H9 (cell line): ENCODE data around the gene ATRNL1. TPM values are rescaled to one million over a fixed set of nuclear protein-coding genes. Genes with fewer than 3 reads are reported as not detected.

Experiments used
- DNase-seq: peaks from one replicate; pipeline ENCODE4 v3.0.0-alpha.2; 2017
- H2AFZ ChIP-seq: one replicate; pipeline ENCODE4 v1.6.1; 2013; ENCODE audit warnings: mild to moderate bottlenecking, low read length, control low read depth, moderate library complexity
- H2AK5ac ChIP-seq: 2 replicates; pipeline ENCODE4 v1.6.1; 2013; ENCODE audit warnings: low read length, control low read depth, mixed read lengths; ENCODE audit not compliant: insufficient read length
- H2BK120ac ChIP-seq: one replicate; pipeline ENCODE4 v1.6.1; 2013; ENCODE audit warnings: low read depth, mild to moderate bottlenecking, low read length, control low read depth, inconsistent platforms; ENCODE audit not compliant: poor library complexity, severe bottlenecking
- H2BK12ac ChIP-seq: 2 replicates; pipeline ENCODE4 v1.6.1; 2013; ENCODE audit warnings: low read length, control low read depth, mixed read lengths, low read depth; ENCODE audit not compliant: insufficient read length
- H2BK15ac ChIP-seq: 2 replicates; pipeline ENCODE4 v1.6.1; 2013; ENCODE audit warnings: low read depth, low read length, control low read depth
- H2BK20ac ChIP-seq: one replicate; pipeline ENCODE4 v1.6.1; 2013; ENCODE audit warnings: low read depth, mild to moderate bottlenecking, low read length, control low read depth, inconsistent platforms; ENCODE audit not compliant: poor library complexity, severe bottlenecking
- H2BK5ac ChIP-seq: 2 replicates; pipeline ENCODE4 v1.6.1; 2013; ENCODE audit warnings: low read length, control low read depth, mixed read lengths; ENCODE audit not compliant: insufficient read length
- H3K14ac ChIP-seq: 2 replicates; pipeline ENCODE4 v1.6.1; 2013; ENCODE audit warnings: low read length, control low read depth; ENCODE audit not compliant: insufficient read depth
- H3K18ac ChIP-seq: 2 replicates; pipeline ENCODE4 v1.6.1; 2013; ENCODE audit warnings: low read depth, mild to moderate bottlenecking, mixed read lengths, low read length, control low read depth; ENCODE audit not compliant: insufficient read length
- H3K23ac ChIP-seq: 2 replicates; pipeline ENCODE4 v1.6.1; 2013; ENCODE audit warnings: low read length, control low read depth, mixed read lengths, low read depth; ENCODE audit not compliant: insufficient read length
- H3K23me2 ChIP-seq: 2 replicates; pipeline ENCODE4 v1.6.1; 2013; ENCODE audit warnings: low read depth, mild to moderate bottlenecking, mixed read lengths, low read length, control low read depth; ENCODE audit not compliant: insufficient read length, poor library complexity, severe bottlenecking
- H3K27ac ChIP-seq: 2 replicates; pipeline ENCODE4 v1.5.1; 2013; ENCODE audit warnings: low read length, control low read depth, mixed read lengths, low read depth; ENCODE audit not compliant: insufficient read length
- H3K27me3 ChIP-seq: 2 replicates; pipeline ENCODE4 v1.6.1; 2013; ENCODE audit warnings: low read length, control low read depth, inconsistent platforms; ENCODE audit not compliant: insufficient read depth
- H3K4ac ChIP-seq: 2 replicates; pipeline ENCODE4 v1.6.1; 2013; ENCODE audit warnings: low read depth, mild to moderate bottlenecking, control low read depth, inconsistent platforms, low read length, moderate library complexity
- H3K4me1 ChIP-seq: 2 replicates; pipeline ENCODE4 v1.6.1; 2013; ENCODE audit warnings: low read length, control low read depth, inconsistent platforms; ENCODE audit not compliant: insufficient read depth
- H3K4me2 ChIP-seq: 2 replicates; pipeline ENCODE4 v1.6.1; 2013; ENCODE audit warnings: low read length, control low read depth, mixed read lengths; ENCODE audit not compliant: insufficient read length, insufficient read depth
- H3K56ac ChIP-seq: 2 replicates; pipeline ENCODE4 v1.6.1; 2013; ENCODE audit warnings: low read depth, mild to moderate bottlenecking, mixed read lengths, low read length, control low read depth; ENCODE audit not compliant: insufficient read length
- H3K79me1 ChIP-seq: 2 replicates; pipeline ENCODE4 v1.6.1; 2013; ENCODE audit warnings: low read depth, mild to moderate bottlenecking, moderate library complexity, low read length, control low read depth, inconsistent platforms; ENCODE audit not compliant: insufficient read depth, poor library complexity, severe bottlenecking
- H3K79me2 ChIP-seq: 2 replicates; pipeline ENCODE4 v1.6.1; 2013; ENCODE audit warnings: low read length, control low read depth, inconsistent platforms; ENCODE audit not compliant: insufficient read depth
- H3K9ac ChIP-seq: 2 replicates; pipeline ENCODE4 v1.6.1; 2013; ENCODE audit warnings: low read length, control low read depth, mixed read lengths; ENCODE audit not compliant: insufficient read length; ENCODE audit errors: extremely low read depth
- H3K9me3 ChIP-seq: one replicate; pipeline ENCODE4 v1.6.1; 2013; ENCODE audit warnings: low read depth, low read length, inconsistent platforms; ENCODE audit not compliant: control insufficient read depth
- H3T11ph ChIP-seq: one replicate; pipeline ENCODE4 v1.6.1; 2013; ENCODE audit warnings: mild to moderate bottlenecking, low read length, control low read depth, inconsistent platforms
- H4K20me1 ChIP-seq: one replicate; pipeline ENCODE4 v1.6.1; 2013; ENCODE audit not compliant: control insufficient read depth, insufficient read length, insufficient read depth
- H4K5ac ChIP-seq: 2 replicates; pipeline ENCODE4 v1.6.1; 2013; ENCODE audit warnings: low read depth, mild to moderate bottlenecking, mixed read lengths, low read length, control low read depth; ENCODE audit not compliant: insufficient read length
- H4K8ac ChIP-seq: replicated peaks from 2 replicates; pipeline ENCODE4 v1.6.1; 2013; ENCODE audit warnings: low read length, control low read depth, mixed read lengths, low read depth; ENCODE audit not compliant: insufficient read length
- H4K91ac ChIP-seq: 2 replicates; pipeline ENCODE4 v1.6.1; 2013; ENCODE audit warnings: low read depth, mild to moderate bottlenecking, moderate library complexity, mixed read lengths, low read length, control low read depth; ENCODE audit not compliant: insufficient read length
- H3K27ac Mint-ChIP-seq, 3 experiments: 2 replicates in 2 of 3; 3 replicates in 1 of 3; pipeline ENCODE4 v1.8.0; 2020 to 2021; ENCODE audit warnings: mixed read lengths in 3 of 3, mild to moderate bottlenecking in 1 of 3, moderate library complexity in 1 of 3
- H3K27me3 Mint-ChIP-seq: 2 replicates; pipeline ENCODE4 v1.8.0; 2021; ENCODE audit warnings: low read depth, mild to moderate bottlenecking, moderate library complexity, mixed read lengths
- H3K36me3 Mint-ChIP-seq, 3 experiments: 2 replicates in 2 of 3; 3 replicates in 1 of 3; pipeline ENCODE4 v1.8.0; 2020 to 2021; ENCODE audit warnings: low read depth in 3 of 3, mixed read lengths in 3 of 3; ENCODE audit not compliant: insufficient read depth in 1 of 3
- H3K4me1 Mint-ChIP-seq, 2 experiments: 2 replicates each; pipeline ENCODE4 v1.8.0; 2020; ENCODE audit warnings: mixed read lengths in 2 of 2
- H3K4me3 Mint-ChIP-seq, 2 experiments: 2 replicates in 1 of 2; 3 replicates in 1 of 2; pipeline ENCODE4 v1.8.0; 2020 to 2021; ENCODE audit warnings: mild to moderate bottlenecking in 2 of 2, mixed read lengths in 2 of 2, moderate library complexity in 1 of 2
- H3K9me3 Mint-ChIP-seq, 2 experiments: 2 replicates in 1 of 2; 3 replicates in 1 of 2; pipeline ENCODE4 v1.8.0; 2020; ENCODE audit warnings: mild to moderate bottlenecking in 2 of 2, mixed read lengths in 2 of 2, moderate library complexity in 1 of 2
- WGBS: extraction: QIAGEN DNeasy Blood & Tissue Kit; methylation state at CpG from one replicate; pipeline ENCODE4 v1.1.7; 2013; ENCODE audit warnings: missing lambda C conversion rate, low lambda C conversion rate, mixed read lengths; ENCODE audit not compliant: insufficient read length; ENCODE audit errors: extremely low coverage; 5-methylcytosine and 5-hydroxymethylcytosine counted together
- total RNA-seq: library from RNA; stranded (reverse); gene quantifications from 2 replicates; pipeline ENCODE4 v1.2.1, GENCODE V29; 2021
- TF ChIP-seq, protein P1 (sequence below): fragments of 200-600 bp; sonication (generic); conservative IDR thresholded peaks from 3 replicates; pipeline ENCODE4 v1.8.0; 2021; ENCODE audit warnings: antibody characterized with exemption, mild to moderate bottlenecking

The ATRNL1 gene
- total RNA-seq, 1 experiment from 2014 or later, result 9.2 TPM

- no peak overlapping the region for H3K4ac ChIP-seq
- Mint-ChIP-seq H3K4me1 (peaks cover 15 to 16% of the 10 kb centered on the region in 2 experiments), H3K4me3 (no peak overlapping the region), H3K9me3 (peaks cover 0 to 5% of the 10 kb centered on the region in 2 experiments; a peak in 2 of 5 replicates), H3K27ac (no peak overlapping the region), H3K27me3 (peaks cover 43% of the 10 kb centered on the region), H3K36me3 (peaks cover 0 to 6% (median 0%) of the 10 kb centered on the region in 3 experiments; a peak in 1 of 7 replicates)
- H2BK5ac ChIP-seq, result no peak overlapping the region
- no peak overlapping the region for H4K8ac ChIP-seq
- H3K4me1 ChIP-seq, result peaks cover 2% of the 10 kb centered on the region; the same call in 1 of the 2 replicates
- no peak overlapping the region for H3K4me2 ChIP-seq
- H2BK120ac ChIP-seq, result no peak overlapping the region
- H4K91ac ChIP-seq, result no peak overlapping the region
- H3K23me2 ChIP-seq, result no peaks in the 10 kb centered on the region
- no peak overlapping the region for H2BK20ac ChIP-seq
- no peak overlapping the region for H2BK12ac ChIP-seq
- H4K20me1 ChIP-seq, result no peaks in the 10 kb centered on the region
- H3K27ac ChIP-seq, result no peak overlapping the region
- no peak overlapping the region for H3T11ph ChIP-seq
- peaks cover 2% of the 10 kb centered on the region; the same call in 1 of the 2 replicates for H3K27me3 ChIP-seq
- H3K79me2 ChIP-seq, result no peaks in the 10 kb centered on the region
- no peak overlapping the region for H2AFZ ChIP-seq
- H4K5ac ChIP-seq, result no peak overlapping the region
- no peak for DNase-seq
- no peaks in the 10 kb centered on the region for H3K9me3 ChIP-seq
- H3K14ac ChIP-seq, result no peak overlapping the region
- H2BK15ac ChIP-seq, result no peak overlapping the region
- H3K56ac ChIP-seq, result no peak overlapping the region
- no peak overlapping the region for H3K18ac ChIP-seq
- TF ChIP-seq, protein P1, sequence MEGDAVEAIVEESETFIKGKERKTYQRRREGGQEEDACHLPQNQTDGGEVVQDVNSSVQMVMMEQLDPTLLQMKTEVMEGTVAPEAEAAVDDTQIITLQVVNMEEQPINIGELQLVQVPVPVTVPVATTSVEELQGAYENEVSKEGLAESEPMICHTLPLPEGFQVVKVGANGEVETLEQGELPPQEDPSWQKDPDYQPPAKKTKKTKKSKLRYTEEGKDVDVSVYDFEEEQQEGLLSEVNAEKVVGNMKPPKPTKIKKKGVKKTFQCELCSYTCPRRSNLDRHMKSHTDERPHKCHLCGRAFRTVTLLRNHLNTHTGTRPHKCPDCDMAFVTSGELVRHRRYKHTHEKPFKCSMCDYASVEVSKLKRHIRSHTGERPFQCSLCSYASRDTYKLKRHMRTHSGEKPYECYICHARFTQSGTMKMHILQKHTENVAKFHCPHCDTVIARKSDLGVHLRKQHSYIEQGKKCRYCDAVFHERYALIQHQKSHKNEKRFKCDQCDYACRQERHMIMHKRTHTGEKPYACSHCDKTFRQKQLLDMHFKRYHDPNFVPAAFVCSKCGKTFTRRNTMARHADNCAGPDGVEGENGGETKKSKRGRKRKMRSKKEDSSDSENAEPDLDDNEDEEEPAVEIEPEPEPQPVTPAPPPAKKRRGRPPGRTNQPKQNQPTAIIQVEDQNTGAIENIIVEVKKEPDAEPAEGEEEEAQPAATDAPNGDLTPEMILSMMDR, result no peak
- WGBS, result no CpG with 5 or more reads among the region's 4 CpGs
- H2AK5ac ChIP-seq, result no peak overlapping the region
- no peak overlapping the region for H3K9ac ChIP-seq
- no peak overlapping the region for H3K23ac ChIP-seq
- no peaks in the 10 kb centered on the region for H3K79me1 ChIP-seq
Measured at GRCh38 chr10:115882021-115882420, 788.9 kb downstream of the ATRNL1 start.
